ENCODE measurements around the gene BEX3.
"Not testable (repeated sequence)": the region's sequence is repeated elsewhere in the genome, so short reads cannot be mapped to it uniquely, and the experiment has no call there.

The BEX3 gene

GRCh38 chrX:103406256-103406655 is 29.9 kb downstream of the BEX3 start:
- TF ChIP-seq CTCF (IDR thresholded peaks at IDR 0.05; ENCODE audit: insufficient read depth, missing control alignments): no peak
- no peak for FAIRE-seq
- no peak for DNase-seq (ENCODE audit: insufficient read length, low spot score)

GRCh38 chrX:103407776-103408175 is 31.4 kb downstream of the BEX3 start:
- FAIRE-seq (no peak), DNase-seq (ENCODE audit: insufficient read length, low spot score) (no peak)
- no peak for TF ChIP-seq CTCF (IDR thresholded peaks at IDR 0.05; ENCODE audit: insufficient read depth, missing control alignments)

GRCh38 chrX:103411721-103412120 is 35.4 kb downstream of the BEX3 start:
- not testable (repeated sequence) for FAIRE-seq; DNase-seq (ENCODE audit: insufficient read length, low spot score)

GRCh38 chrX:103413705-103414387 is 37.5 kb downstream of the BEX3 start:
- TF ChIP-seq CTCF (IDR thresholded peaks at IDR 0.05; ENCODE audit: insufficient read depth, missing control alignments): no peak
- DNase-seq (ENCODE audit: insufficient read length, low spot score) (no peak), FAIRE-seq (no peak)

- TF ChIP-seq CTCF (IDR thresholded peaks at IDR 0.05; ENCODE audit: insufficient read depth, missing control alignments): no peak
- FAIRE-seq: no peak
Measured at GRCh38 chrX:103414561-103414960, 38.2 kb downstream of the BEX3 start.

GRCh38 chrX:103415068-103415467 is 38.7 kb downstream of the BEX3 start:
- FAIRE-seq (no peak), DNase-seq (ENCODE audit: insufficient read length, low spot score) (no peak)
- TF ChIP-seq CTCF (IDR thresholded peaks at IDR 0.05; ENCODE audit: insufficient read depth, missing control alignments): no peak

More at GRCh38 chrX:103414561-103414960, 38.2 kb downstream of the BEX3 start:
- DNase-seq (ENCODE audit: insufficient read length, low spot score): no peak

- no peak for DNase-seq (ENCODE audit: insufficient read length, low spot score)
- TF ChIP-seq CTCF (IDR thresholded peaks at IDR 0.05; ENCODE audit: insufficient read depth, missing control alignments): no peak
- no peak for FAIRE-seq
Measured at GRCh38 chrX:103415528-103415927, 39.2 kb downstream of the BEX3 start.

GRCh38 chrX:103417370-103417769 is 41.0 kb downstream of the BEX3 start:
- FAIRE-seq (no peak), DNase-seq (ENCODE audit: insufficient read length, low spot score) (no peak)
- no peak for TF ChIP-seq CTCF (IDR thresholded peaks at IDR 0.05; ENCODE audit: insufficient read depth, missing control alignments)

All from D721Med (cell line).